ENCODE measurements around the gene DYSF. TPM values are rescaled to one million over a fixed set of nuclear protein-coding genes. Genes with fewer than 3 reads are reported as not detected.

The DYSF gene
- total and polyA plus RNA-seq, 2 donors (not counting 3 experiments of a cell fraction or from before 2014, with no cell fraction given): 50.9 to 152 TPM

- POLR2A ChIA-PET: no interaction called here
- intact Hi-C loops (cut with micrococcal nuclease): loop anchor here (1.0 kb wide), 1 partner anchor 36 kb away; no protein-coding TSS in a partner anchor
- dilution Hi-C loops (cut with MboI; ENCODE audit: extremely low pct_ligation_motif_present, low sequenced_read_pairs): no loop called here
Measured at GRCh38 chr2:71667256-71668182, 214.2 kb downstream of the DYSF start.

More at GRCh38 chr2:71667256-71668182, 214.2 kb downstream of the DYSF start:
- no peaks in the 10 kb centered on the region for H3K27me3 ChIP-seq (ENCODE audit: control insufficient read depth in 2 of 2, insufficient read depth in 2 of 2, low read length in 2 of 2)
- no peak overlapping the region for H3K27ac ChIP-seq (ENCODE audit: insufficient read depth, low read depth, low read length)
- H3K79me2 ChIP-seq (ENCODE audit: control insufficient read depth, insufficient read depth, low read length): no peaks in the 10 kb centered on the region
- no peaks in the 10 kb centered on the region for H4K20me1 ChIP-seq (replicated peaks; ENCODE audit: control insufficient read depth, extremely low read depth, insufficient read depth, low read length)
- no peaks in the 10 kb centered on the region for H3K9me3 ChIP-seq (replicated peaks; ENCODE audit: control insufficient read depth, insufficient read depth, low read length)
- no peaks in the 10 kb centered on the region for H3K9me1 ChIP-seq (replicated peaks; ENCODE audit: control insufficient read depth, extremely low read depth, insufficient read depth, low read length)
- no peak for TF ChIP-seq CTCF (IDR thresholded peaks at IDR 0.05; ENCODE audit: extremely low read depth in 1 of 2, insufficient read depth in 1 of 2, low read depth in 1 of 2, low read length in 2 of 2)
- TF ChIP-seq MAX (IDR thresholded peaks at IDR 0.05; ENCODE audit: insufficient read depth, insufficient read length): no peak
- no peak for TF ChIP-seq POLR2A (IDR thresholded peaks at IDR 0.05; ENCODE audit: low read depth, low read length)
- TF ChIP-seq JUN (IDR thresholded peaks at IDR 0.05; ENCODE audit: borderline replicate concordance, insufficient read depth, insufficient read length, low read depth): no peak
- H3K36me3 ChIP-seq (ENCODE audit: control insufficient read depth in 2 of 2, extremely low read depth in 1 of 2, insufficient read depth in 2 of 2, low read length in 2 of 2): peaks cover 2 to 39% of the 10 kb centered on the region in 2 experiments
- H3K4me3 ChIP-seq (replicated peaks in 1 of 3; ENCODE audit: insufficient read depth in 1 of 3, low read depth in 1 of 3, low read length in 3 of 3): no peak overlapping the region
- no TSS peak for BruUV-seq (replicated peaks)
- H3K9ac ChIP-seq (replicated peaks; ENCODE audit: extremely low read depth, insufficient read depth, low read length): no peak overlapping the region
- H3K4me1 ChIP-seq (ENCODE audit: control insufficient read depth, extremely low read depth, insufficient read depth, low read length): no peaks in the 10 kb centered on the region
- no peak overlapping the region for H2AFZ ChIP-seq (ENCODE audit: low read depth, low read length)
- H3K4me2 ChIP-seq (ENCODE audit: insufficient read depth, low read length): no peak overlapping the region
- FAIRE-seq: no peak
- no peak for DNase-seq (ENCODE audit: low read depth, low spot score)
- CTCF ChIA-PET: interaction anchor here (1.3 kb wide), 1 partner anchor 13 kb away, joined by 3 read pairs; no protein-coding TSS in a partner anchor

All from endothelial cell of umbilical vein (primary cell).